ENCODE data around the gene COBL.

COBL gene

DNA sequence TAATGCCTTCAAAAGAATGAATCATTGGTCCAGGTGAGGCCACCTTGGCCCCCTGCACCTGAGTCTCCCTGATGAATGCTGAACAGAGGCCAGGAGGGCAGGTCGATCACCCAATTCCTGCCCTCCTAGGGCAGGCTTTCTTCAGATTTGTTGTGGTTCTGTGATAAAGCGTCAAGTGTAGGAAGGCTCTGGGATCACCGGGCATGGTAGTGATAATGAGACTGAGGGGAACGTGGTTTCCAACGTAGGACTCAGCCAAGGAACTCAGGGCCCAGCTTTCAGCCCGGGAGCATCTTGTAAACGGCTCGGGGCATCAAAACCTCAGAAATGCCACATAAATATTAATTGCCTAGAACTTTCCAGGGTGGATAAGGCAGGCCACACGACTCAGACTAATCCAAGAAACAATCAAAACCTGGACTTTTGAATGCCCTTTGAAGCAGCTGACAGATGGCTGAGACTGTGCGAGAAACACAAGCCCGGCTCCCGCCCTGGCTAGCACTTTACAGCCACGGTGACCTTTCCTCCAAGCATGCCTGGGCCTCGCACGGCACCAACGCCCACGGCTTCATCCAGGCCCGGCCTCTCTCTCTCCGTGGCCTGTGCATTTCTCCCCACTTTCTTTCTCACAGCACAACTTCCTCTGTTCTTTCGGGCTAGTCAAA is 294.6 kb downstream of the COBL start:
- no peak overlapping the region for H3K27ac ChIP-seq
- TF ChIP-seq, protein P1, sequence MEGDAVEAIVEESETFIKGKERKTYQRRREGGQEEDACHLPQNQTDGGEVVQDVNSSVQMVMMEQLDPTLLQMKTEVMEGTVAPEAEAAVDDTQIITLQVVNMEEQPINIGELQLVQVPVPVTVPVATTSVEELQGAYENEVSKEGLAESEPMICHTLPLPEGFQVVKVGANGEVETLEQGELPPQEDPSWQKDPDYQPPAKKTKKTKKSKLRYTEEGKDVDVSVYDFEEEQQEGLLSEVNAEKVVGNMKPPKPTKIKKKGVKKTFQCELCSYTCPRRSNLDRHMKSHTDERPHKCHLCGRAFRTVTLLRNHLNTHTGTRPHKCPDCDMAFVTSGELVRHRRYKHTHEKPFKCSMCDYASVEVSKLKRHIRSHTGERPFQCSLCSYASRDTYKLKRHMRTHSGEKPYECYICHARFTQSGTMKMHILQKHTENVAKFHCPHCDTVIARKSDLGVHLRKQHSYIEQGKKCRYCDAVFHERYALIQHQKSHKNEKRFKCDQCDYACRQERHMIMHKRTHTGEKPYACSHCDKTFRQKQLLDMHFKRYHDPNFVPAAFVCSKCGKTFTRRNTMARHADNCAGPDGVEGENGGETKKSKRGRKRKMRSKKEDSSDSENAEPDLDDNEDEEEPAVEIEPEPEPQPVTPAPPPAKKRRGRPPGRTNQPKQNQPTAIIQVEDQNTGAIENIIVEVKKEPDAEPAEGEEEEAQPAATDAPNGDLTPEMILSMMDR (conservative IDR thresholded peaks at IDR 0.05) = no peak

GRCh38 chr7:51020944-51021343 is 295.7 kb downstream of the COBL start:
- no peak overlapping the region for H3K27ac ChIP-seq
- TF ChIP-seq, protein P1 (conservative IDR thresholded peaks at IDR 0.05) = no peak

- TF ChIP-seq, protein P1 (conservative IDR thresholded peaks at IDR 0.05) = no peak
- H3K27ac ChIP-seq = no peak overlapping the region
Observed at GRCh38 chr7:51019891-51020870, 296.4 kb downstream of the COBL start.

GRCh38 chr7:51019191-51019844 is 297.3 kb downstream of the COBL start:
- TF ChIP-seq, protein P1 (conservative IDR thresholded peaks at IDR 0.05) = no peak
- H3K27ac ChIP-seq = no peak overlapping the region

DNA sequence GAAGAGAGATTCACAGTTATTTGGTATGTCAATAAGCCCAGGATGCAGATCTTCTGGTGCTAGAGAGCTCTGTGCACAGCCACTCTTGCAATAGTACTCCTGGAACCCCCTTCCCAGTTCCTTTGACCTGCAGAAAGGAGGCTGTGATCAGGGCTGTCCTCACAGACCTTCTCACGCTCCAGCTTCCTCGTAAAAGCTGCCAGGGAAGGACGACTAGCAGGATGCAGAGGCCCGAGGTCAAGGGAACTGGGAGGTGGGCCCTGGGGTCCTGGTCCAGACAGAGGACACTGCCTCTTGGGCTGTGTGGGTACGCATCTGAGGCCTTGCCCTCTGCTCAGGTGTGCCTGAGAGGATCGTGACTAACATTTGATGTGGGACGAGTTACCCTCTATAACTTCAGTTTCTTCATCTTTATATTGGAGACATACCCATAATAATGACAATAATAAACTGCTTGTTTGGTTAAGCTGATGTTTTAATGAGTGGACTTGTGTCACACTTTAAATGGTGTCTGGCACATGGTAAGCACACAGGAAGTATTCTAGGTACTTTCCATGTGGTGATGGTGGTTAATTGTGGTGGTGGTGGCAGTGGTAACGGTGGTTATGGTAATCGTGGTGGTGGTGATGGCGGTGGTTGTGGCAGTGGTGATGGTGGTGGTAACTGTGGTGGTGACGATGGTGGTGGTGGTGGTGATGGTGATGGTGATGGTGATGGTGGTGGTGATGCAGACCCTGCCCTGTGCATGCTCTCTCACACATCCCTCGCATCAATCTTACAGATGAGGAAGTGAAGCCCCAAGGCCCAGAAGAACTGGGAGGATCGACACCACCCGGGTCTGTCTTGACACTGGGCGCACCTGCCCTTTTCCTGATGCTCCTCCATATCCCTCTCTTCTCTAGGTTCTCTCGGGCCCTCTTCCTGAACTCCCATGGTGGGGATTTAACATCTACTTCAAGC is 298.8 kb downstream of the COBL start:
- TF ChIP-seq, protein P1 (conservative IDR thresholded peaks at IDR 0.05) = no peak
- no peak overlapping the region for H3K27ac ChIP-seq

DNA sequence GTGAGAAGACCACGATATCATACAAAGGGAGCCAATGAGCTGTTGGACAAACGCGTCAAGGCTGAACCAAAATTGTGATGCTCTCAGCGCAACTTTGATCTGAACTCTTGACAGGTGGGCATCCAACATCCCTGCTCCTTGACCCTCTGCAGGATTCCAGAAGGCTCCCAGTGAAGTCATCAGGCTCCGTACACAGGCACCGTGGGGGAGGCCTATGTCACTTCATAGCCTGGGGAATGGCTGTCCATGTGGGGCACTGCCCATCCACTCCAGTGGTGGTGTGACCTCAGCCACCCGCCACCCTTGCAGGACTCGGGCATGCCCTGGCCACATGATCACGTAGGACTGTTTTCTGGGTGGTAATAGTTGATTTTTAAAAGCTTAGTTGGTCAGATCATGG is 300.1 kb downstream of the COBL start:
- TF ChIP-seq, protein P1 (conservative IDR thresholded peaks at IDR 0.05) = no peak
- no peak overlapping the region for H3K27ac ChIP-seq

All from VCaP (cell line).